Urinary bladder (tissue), 4 donors: ENCODE results near the gene OLIG2. TPM values are rescaled to one million over a fixed set of nuclear protein-coding genes. Genes with fewer than 3 reads are reported as not detected.

Source experiments
- DNase-seq: peaks from one replicate; pipeline ENCODE4 v3.0.0-alpha.2; 2015; ENCODE audit errors: extremely low spot score
- H3K27ac ChIP-seq: one replicate; pipeline ENCODE4 v1.5.1; 2013; ENCODE audit warnings: low read depth, mild to moderate bottlenecking, moderate library complexity
- H3K36me3 ChIP-seq: one replicate; pipeline ENCODE4 v1.6.1; 2013; ENCODE audit warnings: mild to moderate bottlenecking, moderate library complexity; ENCODE audit not compliant: insufficient read depth
- H3K4me1 ChIP-seq: one replicate; pipeline ENCODE4 v1.6.1; 2013; ENCODE audit warnings: mild to moderate bottlenecking, moderate library complexity; ENCODE audit not compliant: insufficient read depth
- H3K4me3 ChIP-seq: one replicate; pipeline ENCODE4 v1.5.1; 2013; ENCODE audit warnings: low read depth, low read length
- WGBS: extraction: QIAGEN DNeasy Blood & Tissue Kit; methylation state at CpG from one replicate; pipeline ENCODE4 v1.1.7; 2013; 5-methylcytosine and 5-hydroxymethylcytosine counted together
- polyA plus RNA-seq: library from polyadenylated mRNA; stranded (reverse); fragments of 200-250 nt; gene quantifications from one replicate; pipeline ENCODE4 v1.2.3, GENCODE V29; 2013
- total RNA-seq: library from RNA; depleted of rRNA; stranded (reverse); fragments of >200 nt; gene quantifications from one replicate; pipeline ENCODE4 v1.2.3, GENCODE V29; 2014
- donor health status: healthy with polysubstance abuse.
- donor health status: healthy.

OLIG2 gene
- total and polyA plus RNA-seq, 2 donors: not detected

DNA sequence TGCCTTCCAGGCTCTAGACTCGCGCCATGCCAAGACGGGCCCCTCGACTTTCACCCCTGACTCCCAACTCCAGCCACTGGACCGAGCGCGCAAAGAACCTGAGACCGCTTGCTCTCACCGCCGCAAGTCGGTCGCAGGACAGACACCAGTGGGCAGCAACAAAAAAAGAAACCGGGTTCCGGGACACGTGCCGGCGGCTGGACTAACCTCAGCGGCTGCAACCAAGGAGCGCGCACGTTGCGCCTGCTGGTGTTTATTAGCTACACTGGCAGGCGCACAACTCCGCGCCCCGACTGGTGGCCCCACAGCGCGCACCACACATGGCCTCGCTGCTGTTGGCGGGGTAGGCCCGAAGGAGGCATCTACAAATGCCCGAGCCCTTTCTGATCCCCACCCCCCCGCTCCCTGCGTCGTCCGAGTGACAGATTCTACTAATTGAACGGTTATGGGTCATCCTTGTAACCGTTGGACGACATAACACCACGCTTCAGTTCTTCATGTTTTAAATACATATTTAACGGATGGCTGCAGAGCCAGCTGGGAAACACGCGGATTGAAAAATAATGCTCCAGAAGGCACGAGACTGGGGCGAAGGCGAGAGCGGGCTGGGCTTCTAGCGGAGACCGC, 2.0 kb upstream of the OLIG2 start:
- Histone ChIP-seq H3K4me1 (no peaks in the 10 kb centered on the region), H3K27ac (no peak overlapping the region), H3K4me3 (no peak overlapping the region), H3K36me3 (no peaks in the 10 kb centered on the region)
- WGBS: 2% methylated on average over 49 of the region's 49 CpGs
- DNase-seq: no peak

DNA sequence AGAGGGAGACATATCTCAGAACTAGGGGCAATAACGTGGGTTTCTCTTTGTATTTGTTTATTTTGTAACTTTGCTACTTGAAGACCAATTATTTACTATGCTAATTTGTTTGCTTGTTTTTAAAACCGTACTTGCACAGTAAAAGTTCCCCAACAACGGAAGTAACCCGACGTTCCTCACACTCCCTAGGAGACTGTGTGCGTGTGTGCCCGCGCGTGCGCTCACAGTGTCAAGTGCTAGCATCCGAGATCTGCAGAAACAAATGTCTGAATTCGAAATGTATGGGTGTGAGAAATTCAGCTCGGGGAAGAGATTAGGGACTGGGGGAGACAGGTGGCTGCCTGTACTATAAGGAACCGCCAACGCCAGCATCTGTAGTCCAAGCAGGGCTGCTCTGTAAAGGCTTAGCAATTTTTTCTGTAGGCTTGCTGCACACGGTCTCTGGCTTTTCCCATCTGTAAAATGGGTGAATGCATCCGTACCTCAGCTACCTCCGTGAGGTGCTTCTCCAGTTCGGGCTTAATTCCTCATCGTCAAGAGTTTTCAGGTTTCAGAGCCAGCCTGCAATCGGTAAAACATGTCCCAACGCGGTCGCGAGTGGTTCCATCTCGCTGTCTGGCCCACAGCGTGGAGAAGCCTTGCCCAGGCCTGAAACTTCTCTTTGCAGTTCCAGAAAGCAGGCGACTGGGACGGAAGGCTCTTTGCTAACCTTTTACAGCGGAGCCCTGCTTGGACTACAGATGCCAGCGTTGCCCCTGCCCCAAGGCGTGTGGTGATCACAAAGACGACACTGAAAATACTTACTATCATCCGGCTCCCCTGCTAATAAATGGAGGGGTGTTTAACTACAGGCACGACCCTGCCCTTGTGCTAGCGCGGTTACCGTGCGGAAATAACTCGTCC, 1.3 kb upstream of the OLIG2 start:
- Histone ChIP-seq H3K4me1 (peaks cover 2% of the 10 kb centered on the region), H3K4me3 (no peak overlapping the region), H3K36me3 (no peaks in the 10 kb centered on the region), H3K27ac (no peak overlapping the region)
- DNase-seq: no peak
- WGBS: 5% methylated on average over 40 of the region's 40 CpGs

DNA sequence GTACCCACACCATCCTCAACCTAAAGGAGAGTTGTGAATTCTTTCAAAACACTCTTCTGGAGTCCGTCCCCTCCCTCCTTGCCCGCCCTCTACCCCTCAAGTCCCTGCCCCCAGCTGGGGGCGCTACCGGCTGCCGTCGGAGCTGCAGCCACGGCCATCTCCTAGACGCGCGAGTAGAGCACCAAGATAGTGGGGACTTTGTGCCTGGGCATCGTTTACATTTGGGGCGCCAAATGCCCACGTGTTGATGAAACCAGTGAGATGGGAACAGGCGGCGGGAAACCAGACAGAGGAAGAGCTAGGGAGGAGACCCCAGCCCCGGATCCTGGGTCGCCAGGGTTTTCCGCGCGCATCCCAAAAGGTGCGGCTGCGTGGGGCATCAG, 638 bp upstream of the OLIG2 start:
- Histone ChIP-seq H3K36me3 (no peaks in the 10 kb centered on the region), H3K4me3 (no peak overlapping the region), H3K4me1 (peaks cover 2% of the 10 kb centered on the region), H3K27ac (no peak overlapping the region)
- 2% methylated on average over 22 of the region's 22 CpGs for WGBS
- DNase-seq: no peak

DNA sequence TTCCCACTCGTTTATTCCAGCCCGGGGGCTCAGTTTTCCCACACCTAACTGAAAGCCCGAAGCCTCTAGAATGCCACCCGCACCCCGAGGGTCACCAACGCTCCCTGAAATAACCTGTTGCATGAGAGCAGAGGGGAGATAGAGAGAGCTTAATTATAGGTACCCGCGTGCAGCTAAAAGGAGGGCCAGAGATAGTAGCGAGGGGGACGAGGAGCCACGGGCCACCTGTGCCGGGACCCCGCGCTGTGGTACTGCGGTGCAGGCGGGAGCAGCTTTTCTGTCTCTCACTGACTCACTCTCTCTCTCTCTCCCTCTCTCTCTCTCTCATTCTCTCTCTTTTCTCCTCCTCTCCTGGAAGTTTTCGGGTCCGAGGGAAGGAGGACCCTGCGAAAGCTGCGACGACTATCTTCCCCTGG, 716 bp downstream of the OLIG2 start:
- H3K4me3 ChIP-seq: no peak overlapping the region
- DNase-seq: no peak
- H3K4me1 ChIP-seq: peaks cover 2% of the 10 kb centered on the region
- no peak overlapping the region for H3K27ac ChIP-seq
- H3K36me3 ChIP-seq: no peaks in the 10 kb centered on the region
- WGBS: 3% methylated on average over 21 of the region's 21 CpGs

DNA sequence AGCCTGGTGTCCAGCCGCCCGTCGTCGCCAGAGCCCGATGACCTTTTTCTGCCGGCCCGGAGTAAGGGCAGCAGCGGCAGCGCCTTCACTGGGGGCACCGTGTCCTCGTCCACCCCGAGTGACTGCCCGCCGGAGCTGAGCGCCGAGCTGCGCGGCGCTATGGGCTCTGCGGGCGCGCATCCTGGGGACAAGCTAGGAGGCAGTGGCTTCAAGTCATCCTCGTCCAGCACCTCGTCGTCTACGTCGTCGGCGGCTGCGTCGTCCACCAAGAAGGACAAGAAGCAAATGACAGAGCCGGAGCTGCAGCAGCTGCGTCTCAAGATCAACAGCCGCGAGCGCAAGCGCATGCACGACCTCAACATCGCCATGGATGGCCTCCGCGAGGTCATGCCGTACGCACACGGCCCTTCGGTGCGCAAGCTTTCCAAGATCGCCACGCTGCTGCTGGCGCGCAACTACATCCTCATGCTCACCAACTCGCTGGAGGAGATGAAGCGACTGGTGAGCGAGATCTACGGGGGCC, 1.2 kb downstream of the OLIG2 start:
- Histone ChIP-seq H3K27ac (no peak overlapping the region), H3K4me3 (no peak overlapping the region), H3K4me1 (peaks cover 2% of the 10 kb centered on the region), H3K36me3 (no peaks in the 10 kb centered on the region)
- 1% methylated on average over 54 of the region's 54 CpGs for WGBS
- no peak for DNase-seq

DNA sequence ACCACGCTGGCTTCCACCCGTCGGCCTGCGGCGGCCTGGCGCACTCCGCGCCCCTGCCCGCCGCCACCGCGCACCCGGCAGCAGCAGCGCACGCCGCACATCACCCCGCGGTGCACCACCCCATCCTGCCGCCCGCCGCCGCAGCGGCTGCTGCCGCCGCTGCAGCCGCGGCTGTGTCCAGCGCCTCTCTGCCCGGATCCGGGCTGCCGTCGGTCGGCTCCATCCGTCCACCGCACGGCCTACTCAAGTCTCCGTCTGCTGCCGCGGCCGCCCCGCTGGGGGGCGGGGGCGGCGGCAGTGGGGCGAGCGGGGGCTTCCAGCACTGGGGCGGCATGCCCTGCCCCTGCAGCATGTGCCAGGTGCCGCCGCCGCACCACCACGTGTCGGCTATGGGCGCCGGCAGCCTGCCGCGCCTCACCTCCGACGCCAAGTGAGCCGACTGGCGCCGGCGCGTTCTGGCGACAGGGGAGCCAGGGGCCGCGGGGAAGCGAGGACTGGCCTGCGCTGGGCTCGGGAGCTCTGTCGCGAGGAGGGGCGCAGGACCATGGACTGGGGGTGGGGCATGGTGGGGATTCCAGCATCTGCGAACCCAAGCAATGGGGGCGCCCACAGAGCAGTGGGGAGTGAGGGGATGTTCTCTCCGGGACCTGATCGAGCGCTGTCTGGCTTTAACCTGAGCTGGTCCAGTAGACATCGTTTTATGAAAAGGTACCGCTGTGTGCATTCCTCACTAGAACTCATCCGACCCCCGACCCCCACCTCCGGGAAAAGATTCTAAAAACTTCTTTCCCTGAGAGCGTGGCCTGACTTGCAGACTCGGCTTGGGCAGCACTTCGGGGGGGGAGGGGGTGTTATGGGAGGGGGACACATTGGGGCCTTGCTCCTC, 1.9 kb downstream of the OLIG2 start:
- Histone ChIP-seq H3K36me3 (no peaks in the 10 kb centered on the region), H3K4me3 (no peak overlapping the region), H3K27ac (no peak overlapping the region), H3K4me1 (peaks cover 2% of the 10 kb centered on the region)
- no peak for DNase-seq
- 1% methylated on average over 85 of the region's 85 CpGs for WGBS

DNA sequence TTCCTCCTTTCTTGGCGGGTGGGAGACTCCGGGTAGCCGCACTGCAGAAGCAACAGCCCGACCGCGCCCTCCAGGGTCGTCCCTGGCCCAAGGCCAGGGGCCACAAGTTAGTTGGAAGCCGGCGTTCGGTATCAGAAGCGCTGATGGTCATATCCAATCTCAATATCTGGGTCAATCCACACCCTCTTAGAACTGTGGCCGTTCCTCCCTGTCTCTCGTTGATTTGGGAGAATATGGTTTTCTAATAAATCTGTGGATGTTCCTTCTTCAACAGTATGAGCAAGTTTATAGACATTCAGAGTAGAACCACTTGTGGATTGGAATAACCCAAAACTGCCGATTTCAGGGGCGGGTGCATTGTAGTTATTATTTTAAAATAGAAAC, 2.5 kb downstream of the OLIG2 start:
- Histone ChIP-seq H3K4me1 (peaks cover 2% of the 10 kb centered on the region), H3K4me3 (no peak overlapping the region), H3K36me3 (no peaks in the 10 kb centered on the region)

DNA sequence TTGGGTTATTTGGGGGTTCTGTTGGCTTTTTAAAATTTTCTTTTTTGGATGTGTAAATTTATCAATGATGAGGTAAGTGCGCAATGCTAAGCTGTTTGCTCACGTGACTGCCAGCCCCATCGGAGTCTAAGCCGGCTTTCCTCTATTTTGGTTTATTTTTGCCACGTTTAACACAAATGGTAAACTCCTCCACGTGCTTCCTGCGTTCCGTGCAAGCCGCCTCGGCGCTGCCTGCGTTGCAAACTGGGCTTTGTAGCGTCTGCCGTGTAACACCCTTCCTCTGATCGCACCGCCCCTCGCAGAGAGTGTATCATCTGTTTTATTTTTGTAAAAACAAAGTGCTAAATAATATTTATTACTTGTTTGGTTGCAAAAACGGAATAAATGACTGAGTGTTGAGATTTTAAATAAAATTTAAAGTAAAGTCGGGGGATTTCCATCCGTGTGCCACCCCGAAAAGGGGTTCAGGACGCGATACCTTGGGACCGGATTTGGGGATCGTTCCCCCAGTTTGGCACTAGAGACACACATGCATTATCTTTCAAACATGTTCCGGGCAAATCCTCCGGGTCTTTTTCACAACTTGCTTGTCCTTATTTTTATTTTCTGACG, 3.1 kb downstream of the OLIG2 start:
- DNase-seq: no peak
- Histone ChIP-seq H3K4me3 (no peak overlapping the region), H3K4me1 (peaks cover 2% of the 10 kb centered on the region), H3K27ac (no peak overlapping the region), H3K36me3 (no peaks in the 10 kb centered on the region)
- 2% methylated on average over 28 of the region's 28 CpGs for WGBS

More for the DNA sequence above, 2.5 kb downstream of the OLIG2 start:
- DNase-seq: no peak
- under 1% methylated on average over 15 of the region's 15 CpGs for WGBS
- no peak overlapping the region for H3K27ac ChIP-seq

DNA sequence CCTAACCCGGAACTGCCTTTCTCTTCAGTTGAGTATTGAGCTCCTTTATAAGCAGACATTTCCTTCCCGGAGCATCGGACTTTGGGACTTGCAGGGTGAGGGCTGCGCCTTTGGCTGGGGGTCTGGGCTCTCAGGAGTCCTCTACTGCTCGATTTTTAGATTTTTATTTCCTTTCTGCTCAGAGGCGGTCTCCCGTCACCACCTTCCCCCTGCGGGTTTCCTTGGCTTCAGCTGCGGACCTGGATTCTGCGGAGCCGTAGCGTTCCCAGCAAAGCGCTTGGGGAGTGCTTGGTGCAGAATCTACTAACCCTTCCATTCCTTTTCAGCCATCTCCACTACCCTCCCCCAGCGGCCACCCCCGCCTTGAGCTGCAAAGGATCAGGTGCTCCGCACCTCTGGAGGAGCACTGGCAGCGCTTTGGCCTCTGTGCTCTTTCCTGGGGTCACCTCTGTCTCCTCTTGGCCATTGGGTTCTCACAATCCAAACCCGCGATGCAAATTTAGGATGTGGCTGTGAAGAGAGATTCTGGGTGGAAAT, 3.7 kb downstream of the OLIG2 start:
- DNase-seq: no peak
- Histone ChIP-seq H3K4me1 (peaks cover 2% of the 10 kb centered on the region), H3K36me3 (no peaks in the 10 kb centered on the region), H3K4me3 (no peak overlapping the region), H3K27ac (no peak overlapping the region)
- WGBS: 7% methylated on average over 19 of the region's 19 CpGs

DNA sequence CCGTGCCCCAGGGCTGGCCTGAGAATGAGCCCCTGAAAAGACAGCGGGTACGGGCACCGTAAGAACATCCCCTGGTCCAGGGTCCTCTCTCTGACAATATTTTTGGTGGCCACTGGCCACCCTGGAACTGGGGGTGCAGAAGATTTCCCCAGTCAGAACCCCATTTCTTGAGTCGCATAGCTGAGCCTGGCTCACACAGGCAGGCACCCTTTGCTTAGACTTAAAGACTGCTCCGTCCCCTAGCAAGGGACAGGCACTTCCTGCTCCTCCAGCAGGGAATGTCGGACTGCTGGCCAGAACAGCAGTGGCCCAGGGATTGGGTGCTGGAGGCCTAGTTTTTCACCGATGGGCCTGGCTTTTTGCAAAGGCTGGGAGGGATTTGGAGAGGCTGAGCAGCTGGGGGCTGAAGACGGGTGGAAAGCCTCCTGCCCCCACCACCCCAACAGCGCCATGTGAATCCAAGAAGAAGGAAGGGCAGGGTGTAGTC, 4.3 kb downstream of the OLIG2 start:
- no peak for DNase-seq
- whole genome bisulfite sequencing: 15% methylated on average over 10 of the region's 10 CpGs
- H3K36me3 ChIP-seq: no peaks in the 10 kb centered on the region

DNA sequence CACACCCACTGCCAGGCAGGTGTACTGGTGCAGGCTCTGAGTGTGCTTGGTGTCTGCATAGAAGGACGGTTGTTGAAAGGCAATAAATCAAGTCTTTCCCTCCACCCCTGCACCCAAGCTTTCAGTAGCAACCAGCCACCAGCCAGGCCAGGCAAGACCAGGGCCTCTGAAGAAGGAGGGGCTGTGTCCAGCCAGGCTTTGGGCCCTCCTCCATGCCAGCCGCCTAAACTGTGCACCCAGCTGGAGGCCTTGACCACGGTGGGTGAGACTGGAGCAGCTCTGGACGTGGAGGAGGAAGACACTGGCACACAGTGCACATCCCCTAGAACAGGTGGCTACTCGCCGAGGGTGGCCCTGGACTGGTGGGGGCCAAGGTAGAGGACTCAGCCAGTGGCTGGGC, 4.9 kb downstream of the OLIG2 start:
- WGBS: 25% methylated on average over 6 of the region's 6 CpGs
- no peak for DNase-seq
- peaks cover 2% of the 10 kb centered on the region for H3K4me1 ChIP-seq
- no peak overlapping the region for H3K4me3 ChIP-seq
- H3K27ac ChIP-seq: no peak overlapping the region
- no peaks in the 10 kb centered on the region for H3K36me3 ChIP-seq

More for the DNA sequence above, 4.3 kb downstream of the OLIG2 start:
- Histone ChIP-seq H3K4me1 (peaks cover 2% of the 10 kb centered on the region), H3K27ac (no peak overlapping the region), H3K4me3 (no peak overlapping the region)

DNA sequence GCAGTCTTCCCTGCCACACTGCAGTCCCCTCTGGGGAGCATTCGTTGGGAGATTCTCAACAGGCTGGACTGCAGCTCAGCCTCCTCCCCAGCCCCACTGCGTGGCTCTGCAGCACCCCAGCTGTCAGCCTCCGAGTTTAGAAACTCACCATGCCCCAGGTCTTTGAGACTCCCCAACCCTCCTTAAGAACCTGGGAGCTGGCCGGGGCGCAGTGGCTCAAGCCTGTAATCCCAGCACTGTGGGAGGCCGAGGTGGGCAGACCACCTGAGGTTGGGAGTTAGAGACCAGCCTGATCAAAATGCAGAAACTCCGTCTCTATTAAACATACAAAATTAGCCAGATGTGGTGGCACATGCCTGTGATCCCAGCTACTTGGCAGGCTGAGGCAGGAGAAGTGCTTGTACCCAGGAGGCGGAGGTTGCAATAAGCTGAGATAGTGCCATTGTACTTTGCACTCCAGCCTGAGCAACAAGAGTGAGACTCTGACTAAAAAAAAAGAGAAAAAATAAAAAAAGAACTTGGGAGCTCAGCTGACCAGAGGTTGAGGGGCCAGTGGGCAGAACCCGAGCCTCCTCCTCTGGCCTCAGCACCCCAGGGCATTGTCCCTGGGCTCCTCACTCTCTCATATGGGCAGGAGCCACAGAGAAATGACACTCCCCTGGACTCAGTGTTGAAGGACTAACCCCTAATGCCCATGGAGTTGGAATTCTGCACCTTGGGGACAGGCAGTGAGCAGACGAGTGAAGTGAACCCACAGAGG, 5.6 kb downstream of the OLIG2 start:
- 23% methylated on average over 10 of the region's 10 CpGs for WGBS
- Histone ChIP-seq H3K36me3 (no peaks in the 10 kb centered on the region), H3K4me3 (no peak overlapping the region), H3K4me1 (peaks cover 2% of the 10 kb centered on the region), H3K27ac (no peak overlapping the region)
- no peak for DNase-seq
